Measurements from ENCODE around the gene NTM.

DNA sequence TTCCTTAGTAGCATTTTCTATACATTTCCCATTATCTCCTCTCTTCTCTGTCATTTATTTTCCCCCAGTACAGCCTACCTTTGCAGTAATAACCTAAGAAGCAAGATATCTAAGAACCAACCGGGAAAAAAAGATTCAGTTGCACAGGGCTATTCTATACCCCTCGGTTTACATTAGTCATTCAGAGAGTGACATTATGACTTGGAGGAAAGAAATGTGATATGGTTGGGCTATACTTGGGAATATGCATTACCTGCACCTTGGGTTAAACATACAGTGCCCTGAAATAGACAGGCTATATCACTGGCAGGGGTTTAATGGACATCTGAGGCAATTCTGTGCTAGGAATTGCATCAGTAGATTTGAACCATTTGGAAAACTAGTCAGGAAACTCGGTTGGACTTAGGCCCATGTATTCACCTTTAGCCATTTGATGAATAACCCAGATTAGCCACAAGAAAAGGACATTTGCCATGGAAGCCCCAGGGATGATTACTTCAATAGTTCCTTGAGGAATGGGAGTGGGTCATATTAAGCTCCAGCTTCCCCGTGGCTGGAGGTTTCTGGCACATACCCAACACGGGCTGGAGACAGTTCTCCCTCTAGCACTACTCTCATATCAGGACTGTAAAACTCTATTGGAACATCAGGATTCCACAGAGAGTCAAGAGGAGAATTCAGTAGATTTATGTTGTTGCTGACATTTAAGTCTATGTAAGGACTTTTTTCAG lies 973.2 kb downstream of the NTM start:
- TF ChIP-seq POLR2A (IDR thresholded peaks at IDR 0.05) = no peak
- TF ChIP-seq, protein P1, sequence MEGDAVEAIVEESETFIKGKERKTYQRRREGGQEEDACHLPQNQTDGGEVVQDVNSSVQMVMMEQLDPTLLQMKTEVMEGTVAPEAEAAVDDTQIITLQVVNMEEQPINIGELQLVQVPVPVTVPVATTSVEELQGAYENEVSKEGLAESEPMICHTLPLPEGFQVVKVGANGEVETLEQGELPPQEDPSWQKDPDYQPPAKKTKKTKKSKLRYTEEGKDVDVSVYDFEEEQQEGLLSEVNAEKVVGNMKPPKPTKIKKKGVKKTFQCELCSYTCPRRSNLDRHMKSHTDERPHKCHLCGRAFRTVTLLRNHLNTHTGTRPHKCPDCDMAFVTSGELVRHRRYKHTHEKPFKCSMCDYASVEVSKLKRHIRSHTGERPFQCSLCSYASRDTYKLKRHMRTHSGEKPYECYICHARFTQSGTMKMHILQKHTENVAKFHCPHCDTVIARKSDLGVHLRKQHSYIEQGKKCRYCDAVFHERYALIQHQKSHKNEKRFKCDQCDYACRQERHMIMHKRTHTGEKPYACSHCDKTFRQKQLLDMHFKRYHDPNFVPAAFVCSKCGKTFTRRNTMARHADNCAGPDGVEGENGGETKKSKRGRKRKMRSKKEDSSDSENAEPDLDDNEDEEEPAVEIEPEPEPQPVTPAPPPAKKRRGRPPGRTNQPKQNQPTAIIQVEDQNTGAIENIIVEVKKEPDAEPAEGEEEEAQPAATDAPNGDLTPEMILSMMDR (IDR thresholded peaks at IDR 0.05) = no peak

All from Peyer's patch (tissue), 4 donors.